SK-N-MC (cell line): ENCODE results near the gene MYH4.

Source experiments
- EZH2 ChIP-seq: fragments of 200-600 bp; sonication (generic); IDR thresholded peaks from one replicate; pipeline ENCODE4 v1.6.1; 2017; ENCODE audit warnings: antibody characterized with exemption
- FOXP2 ChIP-seq: optimal IDR thresholded peaks from 2 replicates; pipeline ENCODE3; 2011; ENCODE audit warnings: mild to moderate bottlenecking, moderate library complexity; ENCODE audit not compliant: insufficient read depth; ENCODE audit errors: extremely low read length, control extremely low read depth
- POLR2AphosphoS5 ChIP-seq: IDR thresholded peaks from 2 replicates; pipeline ENCODE4 v1.6.1; 2012; ENCODE audit warnings: mild to moderate bottlenecking, low read depth, low read length, borderline replicate concordance

DNA sequence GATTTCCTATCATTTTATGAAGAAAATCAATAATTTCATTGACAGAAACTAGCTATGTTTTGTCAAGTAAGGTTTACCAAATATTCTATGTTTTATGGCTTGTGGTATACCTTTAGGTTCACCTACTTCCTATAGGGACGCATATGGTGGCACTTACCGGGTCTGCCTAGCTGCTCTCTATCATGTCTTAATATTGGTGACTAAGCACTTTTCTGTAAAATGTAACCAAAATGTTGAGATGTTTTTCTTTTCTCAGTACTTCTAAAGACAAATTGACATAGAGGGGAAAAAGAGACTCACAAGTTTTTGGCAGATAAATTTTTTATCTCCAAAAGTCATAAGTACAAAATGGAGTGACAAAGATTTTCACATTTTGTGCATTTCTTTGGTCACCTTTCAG lies 22.6 kb upstream of the MYH4 start:
- TF ChIP-seq EZH2: no peak
- no peak for TF ChIP-seq POLR2AphosphoS5
- no peak for TF ChIP-seq FOXP2
